ENCODE results near the gene HMX3.
A peak's percentile ranks its signal among the peaks of the same experiment; 100 is the strongest.

Gene HMX3

GRCh38 chr10:123135415-123136141 lies at the start of gene HMX3:
Gene HMX3, plus strand, starts transcription at chr10:123135970. Its CDS starts 81 bp downstream, at chr10:123136051.
- peak; percentile 84 for DNase-seq

- no peak for DNase-seq
Observed at GRCh38 chr10:123086281-123086680, 49.5 kb upstream of the HMX3 start.

- DNase-seq: no peak
Observed at GRCh38 chr10:123087348-123087747, 48.4 kb upstream of the HMX3 start.

GRCh38 chr10:123087786-123088185 lies 48.0 kb upstream of the HMX3 start:
- no peak for DNase-seq

- DNase-seq: no peak
Observed at GRCh38 chr10:123092635-123093414, 42.9 kb upstream of the HMX3 start.

GRCh38 chr10:123093489-123093888 lies 42.3 kb upstream of the HMX3 start:
- DNase-seq: no peak

GRCh38 chr10:123096452-123096851 lies 39.3 kb upstream of the HMX3 start:
- DNase-seq: no peak

GRCh38 chr10:123097039-123097438 lies 38.7 kb upstream of the HMX3 start:
- DNase-seq: no peak

- DNase-seq: no peak
Observed at GRCh38 chr10:123100030-123100762, 35.6 kb upstream of the HMX3 start.

GRCh38 chr10:123101872-123102271 lies 33.9 kb upstream of the HMX3 start:
- no peak for DNase-seq

GRCh38 chr10:123102673-123103072 lies 33.1 kb upstream of the HMX3 start:
- no peak for DNase-seq

- no peak for DNase-seq
Observed at GRCh38 chr10:123103944-123104343, 31.8 kb upstream of the HMX3 start.

- no peak for DNase-seq
Observed at GRCh38 chr10:123109466-123109865, 26.3 kb upstream of the HMX3 start.

GRCh38 chr10:123117644-123118417 lies 17.9 kb upstream of the HMX3 start:
- peak; percentile 34 for DNase-seq

- DNase-seq: peak; percentile 29
Observed at GRCh38 chr10:123119081-123119480, 16.7 kb upstream of the HMX3 start.

GRCh38 chr10:123126246-123126645 lies 9.5 kb upstream of the HMX3 start:
- DNase-seq: no peak

GRCh38 chr10:123129618-123130271 lies 6.0 kb upstream of the HMX3 start:
- DNase-seq: no peak

GRCh38 chr10:123132576-123133477 lies 2.9 kb upstream of the HMX3 start:
- peak; percentile 92 for DNase-seq

GRCh38 chr10:123133541-123134342 lies 2.0 kb upstream of the HMX3 start:
- DNase-seq: peak; percentile 44

- peak; percentile 72 for DNase-seq
Observed at GRCh38 chr10:123134343-123134914, 1.3 kb upstream of the HMX3 start.
